HG03354 (cell line): ENCODE results near the gene BMPR2.
"Not testable (repeated sequence)": the region's sequence is repeated elsewhere in the genome, so short reads cannot be mapped to it uniquely, and the experiment has no call there.

Experiments
- ATAC-seq: cut with Tn5 transposase; IDR thresholded peaks from one replicate; pipeline ENCODE4 v1.9.1; 2021; ENCODE audit warnings: mild to moderate bottlenecking; ENCODE audit not compliant: unreplicated experiment, poor library complexity, severe bottlenecking

The BMPR2 gene

GRCh38 chr2:202378001-202378400 is 1.9 kb downstream of the BMPR2 start:
- no peak for ATAC-seq

DNA sequence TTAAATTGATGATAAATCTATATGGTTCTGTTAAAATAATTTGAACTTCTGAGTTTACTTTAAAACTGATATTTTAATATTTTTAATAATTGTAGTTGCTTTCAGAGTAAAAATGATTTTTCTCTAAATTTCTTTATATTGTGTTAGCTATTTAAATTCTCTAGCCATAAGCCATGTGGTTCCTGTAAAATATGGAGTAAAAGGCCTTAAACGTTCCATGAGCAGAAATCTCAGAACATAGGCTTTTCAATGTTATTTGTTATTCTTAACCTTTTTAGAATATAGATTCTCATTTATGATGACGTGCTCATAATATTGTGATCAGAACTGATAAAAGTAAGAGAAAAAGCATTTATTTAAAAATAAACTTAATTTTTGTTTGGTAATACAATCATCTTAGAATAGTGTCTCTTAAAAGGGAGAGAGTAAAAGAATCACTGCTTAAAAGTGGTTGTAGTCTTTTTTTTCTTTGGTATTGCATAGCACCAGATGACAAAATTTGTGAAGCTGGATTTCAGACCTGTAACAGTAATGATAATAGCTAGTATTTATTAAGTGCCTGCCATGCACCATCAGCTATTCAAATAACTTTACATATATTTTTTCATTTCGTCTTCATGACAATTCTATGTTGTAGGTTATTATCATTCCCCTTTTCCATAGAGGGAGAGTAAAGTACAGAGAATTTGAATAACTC is 2.7 kb downstream of the BMPR2 start:
- ATAC-seq: no peak

DNA sequence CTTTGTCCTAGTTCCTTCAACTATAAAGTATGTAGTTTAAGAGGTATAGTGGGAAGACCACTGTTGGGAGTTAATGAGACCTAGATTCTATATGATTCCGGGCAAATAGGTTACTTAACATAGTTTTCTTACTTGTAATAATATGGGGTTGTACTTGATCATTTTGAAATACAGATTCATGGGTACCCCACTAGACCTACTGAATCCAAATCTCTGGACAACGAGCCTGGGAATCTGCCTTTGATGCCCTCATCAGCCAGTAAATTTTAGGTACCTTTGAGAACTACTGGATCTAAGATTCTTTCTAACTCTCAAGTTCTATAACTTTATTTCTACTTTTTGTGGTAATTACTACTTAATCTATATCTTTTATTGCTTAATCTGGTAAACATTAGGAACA is 6.6 kb downstream of the BMPR2 start:
- no peak for ATAC-seq

GRCh38 chr2:202386495-202386894 is 10.4 kb downstream of the BMPR2 start:
- not testable (repeated sequence) for ATAC-seq

GRCh38 chr2:202387608-202388342 is 11.6 kb downstream of the BMPR2 start:
- ATAC-seq: no peak

- ATAC-seq: no peak
These were observed 24.8 kb downstream of the BMPR2 start for GRCh38 chr2:202400941-202401340.

DNA sequence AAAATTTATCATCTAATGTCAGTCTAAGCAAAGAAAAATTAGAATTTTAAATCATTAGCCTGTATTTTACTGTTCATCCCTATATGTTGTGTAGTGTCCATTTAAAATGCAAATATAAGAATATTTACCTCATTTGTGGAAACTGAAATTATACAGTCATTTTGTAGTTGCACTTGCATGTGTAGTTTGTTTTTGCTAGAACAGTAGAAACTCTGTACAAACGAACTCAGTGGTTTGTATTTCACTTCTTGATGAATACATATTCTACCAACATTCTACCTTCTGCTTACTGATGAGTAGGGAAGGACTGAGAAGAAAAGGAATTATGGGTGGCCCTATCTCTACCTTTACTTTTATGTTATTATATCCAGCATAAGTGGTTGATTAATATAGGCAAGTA is 29.7 kb downstream of the BMPR2 start:
- no peak for ATAC-seq

DNA sequence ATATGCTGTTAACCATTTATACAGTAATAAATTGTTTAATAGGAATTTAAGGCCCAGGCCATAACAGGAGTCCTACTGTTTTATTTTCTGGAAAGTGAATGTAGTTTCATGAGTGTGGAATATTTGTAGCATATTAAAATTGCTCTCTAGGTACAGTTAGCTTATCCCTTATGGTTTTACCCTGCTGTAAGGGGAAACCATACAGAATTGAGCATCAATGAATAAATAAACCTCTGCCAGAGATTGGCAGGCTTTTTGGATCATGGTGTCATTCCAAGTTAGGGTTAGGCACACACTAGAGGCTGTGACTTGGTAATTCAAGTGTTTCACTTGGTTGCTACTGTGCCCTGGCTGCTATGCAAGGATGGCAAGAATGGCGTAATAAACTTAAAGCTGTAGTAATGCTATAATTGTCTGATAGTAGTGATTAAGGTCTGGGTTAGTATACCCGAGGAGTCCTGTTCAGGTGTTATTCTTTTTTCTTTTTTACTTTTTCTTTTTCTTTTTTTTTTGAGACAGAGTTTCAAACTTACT is 30.4 kb downstream of the BMPR2 start:
- ATAC-seq: no peak

DNA sequence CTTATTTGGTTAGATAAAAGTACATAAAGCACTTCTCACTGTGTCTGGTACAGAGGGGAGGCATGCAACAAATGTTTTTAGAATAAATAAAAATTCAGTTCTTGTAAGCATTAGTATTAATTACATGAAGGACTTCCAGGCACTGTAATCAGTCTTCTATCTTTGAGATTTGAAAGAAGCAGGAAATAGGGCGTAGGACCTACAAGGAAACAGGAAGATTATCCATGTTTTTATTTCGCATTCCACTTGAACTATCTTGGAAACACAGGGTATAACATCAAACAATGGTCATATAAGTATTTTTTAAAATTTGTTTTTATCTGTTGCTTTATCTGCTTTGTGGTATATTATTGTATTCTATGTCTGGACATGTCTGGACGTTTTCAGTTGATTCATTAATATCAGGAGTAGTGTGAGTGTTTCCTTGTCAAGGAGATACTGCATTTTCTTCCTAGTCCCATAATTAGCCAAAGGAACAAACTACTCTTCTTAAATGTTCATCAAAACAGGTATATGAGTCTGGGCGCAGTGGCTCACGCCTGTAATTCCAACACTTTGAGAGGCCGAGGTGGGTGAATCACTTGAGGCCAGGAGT is 32.5 kb downstream of the BMPR2 start:
- ATAC-seq: no peak

- no peak for ATAC-seq
These were observed 34.0 kb downstream of the BMPR2 start for GRCh38 chr2:202410092-202410491.

DNA sequence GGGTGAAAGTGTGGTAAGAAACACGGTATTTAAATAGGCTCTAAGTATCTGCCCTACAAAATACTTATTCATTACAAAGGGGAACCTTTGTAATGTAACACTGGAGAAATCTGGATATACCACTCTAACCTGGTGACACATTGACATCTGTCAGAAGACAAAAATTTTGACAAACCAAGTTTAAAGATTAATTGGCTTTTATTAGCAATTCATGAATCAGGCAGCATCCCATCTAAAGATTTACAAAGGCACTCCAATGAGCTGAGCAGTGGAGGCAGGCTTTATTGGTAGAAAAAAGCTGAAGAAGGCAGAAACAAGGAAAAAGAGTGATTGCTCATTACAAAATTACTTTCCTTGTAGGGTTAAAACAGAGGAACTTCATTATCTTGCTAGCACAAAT is 35.0 kb downstream of the BMPR2 start:
- no peak for ATAC-seq

DNA sequence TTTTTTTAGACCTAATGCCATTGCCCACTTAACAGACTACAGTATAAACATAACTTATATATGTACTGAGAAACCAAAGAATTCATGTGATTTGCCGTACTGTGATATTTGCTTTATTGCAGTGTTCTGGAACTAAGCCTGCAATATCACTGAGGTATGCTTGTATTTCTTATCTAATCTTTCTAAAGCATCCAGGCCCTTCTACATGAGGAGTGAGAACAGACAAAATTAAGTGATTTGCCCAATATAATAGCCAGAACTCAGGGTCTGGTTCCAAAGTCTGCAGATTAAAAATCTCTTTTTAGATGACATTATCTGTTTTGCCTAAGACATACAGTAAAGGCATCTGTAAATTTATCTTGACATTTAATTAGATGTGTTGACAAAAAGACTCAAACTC is 41.9 kb downstream of the BMPR2 start:
- ATAC-seq: no peak

DNA sequence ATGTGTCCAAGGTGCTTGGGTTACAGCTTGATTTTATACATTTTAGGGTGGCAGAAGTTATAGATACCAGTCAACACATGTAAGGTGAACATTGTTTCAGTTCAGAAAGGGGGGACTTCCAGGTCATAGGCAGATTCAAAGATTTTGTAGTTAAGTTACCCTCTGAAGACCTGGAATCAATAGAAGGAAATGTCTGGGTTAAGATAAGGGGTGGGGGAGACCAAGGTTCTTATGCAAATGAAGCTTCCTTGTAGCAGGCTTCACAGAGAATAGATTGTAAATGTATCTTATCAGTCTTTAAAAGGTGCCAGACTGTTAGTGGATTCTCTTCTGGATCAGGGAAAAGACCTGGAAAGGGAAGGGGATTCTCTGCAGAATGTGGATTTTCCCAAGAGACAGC is 42.4 kb downstream of the BMPR2 start:
- no peak for ATAC-seq

- ATAC-seq: no peak
These were observed 47.0 kb downstream of the BMPR2 start for GRCh38 chr2:202423139-202423538.

GRCh38 chr2:202425036-202425435 is 48.9 kb downstream of the BMPR2 start:
- ATAC-seq: no peak

- ATAC-seq: no peak
These were observed 50.6 kb downstream of the BMPR2 start for GRCh38 chr2:202426751-202427150.

GRCh38 chr2:202429164-202429980 is 53.2 kb downstream of the BMPR2 start:
- no peak for ATAC-seq

GRCh38 chr2:202432776-202433175 is 56.6 kb downstream of the BMPR2 start:
- ATAC-seq: no peak

DNA sequence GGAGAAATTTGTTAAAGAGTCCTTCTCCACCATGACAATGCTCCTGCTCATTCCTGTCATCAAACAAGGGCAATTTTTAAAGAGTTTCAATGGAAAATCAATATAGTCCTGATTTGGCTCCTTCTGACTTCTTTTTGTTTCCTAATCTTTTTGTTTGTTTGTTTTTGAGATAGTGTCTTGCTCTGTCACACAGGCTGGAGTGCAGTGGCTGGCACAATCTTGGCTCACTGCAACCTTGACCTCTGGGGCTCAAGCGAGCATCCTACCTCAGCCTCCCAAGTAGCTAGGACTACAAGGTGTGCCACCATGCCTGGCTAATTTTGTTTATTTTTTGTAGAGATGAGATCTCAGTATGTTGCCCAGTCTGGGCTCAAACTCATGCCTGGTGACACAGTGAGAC is 58.3 kb downstream of the BMPR2 start:
- ATAC-seq: no peak

- ATAC-seq: no peak
These were observed 60.5 kb downstream of the BMPR2 start for GRCh38 chr2:202436626-202437025.
